ENCODE measurements around the gene OR2T11. TPM values are rescaled to one million over a fixed set of nuclear protein-coding genes. Genes with fewer than 3 reads are reported as not detected.

The OR2T11 gene
- total RNA-seq, 1 donor, result not detected

- TF ChIP-seq, protein P1, sequence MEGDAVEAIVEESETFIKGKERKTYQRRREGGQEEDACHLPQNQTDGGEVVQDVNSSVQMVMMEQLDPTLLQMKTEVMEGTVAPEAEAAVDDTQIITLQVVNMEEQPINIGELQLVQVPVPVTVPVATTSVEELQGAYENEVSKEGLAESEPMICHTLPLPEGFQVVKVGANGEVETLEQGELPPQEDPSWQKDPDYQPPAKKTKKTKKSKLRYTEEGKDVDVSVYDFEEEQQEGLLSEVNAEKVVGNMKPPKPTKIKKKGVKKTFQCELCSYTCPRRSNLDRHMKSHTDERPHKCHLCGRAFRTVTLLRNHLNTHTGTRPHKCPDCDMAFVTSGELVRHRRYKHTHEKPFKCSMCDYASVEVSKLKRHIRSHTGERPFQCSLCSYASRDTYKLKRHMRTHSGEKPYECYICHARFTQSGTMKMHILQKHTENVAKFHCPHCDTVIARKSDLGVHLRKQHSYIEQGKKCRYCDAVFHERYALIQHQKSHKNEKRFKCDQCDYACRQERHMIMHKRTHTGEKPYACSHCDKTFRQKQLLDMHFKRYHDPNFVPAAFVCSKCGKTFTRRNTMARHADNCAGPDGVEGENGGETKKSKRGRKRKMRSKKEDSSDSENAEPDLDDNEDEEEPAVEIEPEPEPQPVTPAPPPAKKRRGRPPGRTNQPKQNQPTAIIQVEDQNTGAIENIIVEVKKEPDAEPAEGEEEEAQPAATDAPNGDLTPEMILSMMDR (IDR thresholded peaks at IDR 0.05; ENCODE audit: insufficient read depth, low read length), result no peak
- DNase-seq (ENCODE audit: low read depth), result no peak
These were observed 3.4 kb downstream of the OR2T11 start for GRCh38 chr1:248631354-248632008.

GRCh38 chr1:248630551-248630950, 4.3 kb downstream of the OR2T11 start:
- no peak overlapping the region for H3K4me3 ChIP-seq (ENCODE audit: low read depth, low read length)
- DNase-seq (ENCODE audit: low read depth), result no peak
- TF ChIP-seq, protein P1 (IDR thresholded peaks at IDR 0.05; ENCODE audit: insufficient read depth, low read length), result no peak

More at GRCh38 chr1:248631354-248632008, 3.4 kb downstream of the OR2T11 start:
- H3K4me3 ChIP-seq (ENCODE audit: low read depth, low read length), result no peak overlapping the region

DNA sequence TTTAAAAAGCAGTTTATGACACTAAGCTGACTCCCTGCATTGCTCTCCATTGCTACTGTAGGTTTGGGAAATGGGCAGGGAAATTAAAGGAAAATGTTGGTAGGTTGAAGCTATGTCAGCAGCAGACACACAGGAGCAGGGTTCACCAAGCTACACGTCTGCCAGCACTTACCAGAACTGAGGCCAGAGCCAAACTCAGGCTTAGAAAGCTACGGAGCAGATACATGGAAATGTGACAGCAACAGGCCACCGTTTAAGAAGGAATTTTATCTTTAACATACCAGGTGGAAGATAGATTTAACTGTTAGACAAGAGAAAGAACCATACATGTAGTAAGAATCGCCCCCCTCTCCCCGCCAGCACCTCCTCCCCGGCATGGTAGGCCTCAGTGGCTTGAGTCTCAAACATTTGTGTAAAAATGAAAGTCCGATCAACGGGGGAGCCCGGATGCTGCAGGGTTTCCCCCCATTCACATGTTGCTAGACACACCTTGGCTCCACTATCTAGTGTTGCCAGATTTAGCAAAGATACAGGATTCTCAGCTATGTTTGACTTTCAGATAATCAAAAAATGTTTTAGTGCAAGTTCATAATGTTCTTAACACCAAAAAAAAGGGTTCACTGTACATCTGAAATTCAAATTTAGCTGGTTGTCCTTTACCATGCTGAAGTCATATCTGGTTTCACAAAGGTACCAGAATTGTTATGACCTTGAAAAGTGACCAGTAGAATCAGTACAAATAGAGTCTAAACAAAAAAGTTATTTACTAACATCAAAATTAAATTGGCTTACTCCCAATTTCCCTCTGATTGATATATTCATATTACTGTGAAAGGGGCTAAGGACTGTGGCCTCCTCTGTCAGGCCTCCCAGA, 6.7 kb downstream of the OR2T11 start:
- no peak for DNase-seq (ENCODE audit: low read depth)
- no peak overlapping the region for H3K4me3 ChIP-seq (ENCODE audit: low read depth, low read length)
- TF ChIP-seq, protein P1 (IDR thresholded peaks at IDR 0.05; ENCODE audit: insufficient read depth, low read length), result no peak

- TF ChIP-seq, protein P1 (IDR thresholded peaks at IDR 0.05; ENCODE audit: insufficient read depth, low read length), result no peak
- no peak for DNase-seq (ENCODE audit: low read depth)
- H3K4me3 ChIP-seq (ENCODE audit: low read depth, low read length), result no peak overlapping the region
These were observed 8.9 kb downstream of the OR2T11 start for GRCh38 chr1:248625971-248626370.

DNA sequence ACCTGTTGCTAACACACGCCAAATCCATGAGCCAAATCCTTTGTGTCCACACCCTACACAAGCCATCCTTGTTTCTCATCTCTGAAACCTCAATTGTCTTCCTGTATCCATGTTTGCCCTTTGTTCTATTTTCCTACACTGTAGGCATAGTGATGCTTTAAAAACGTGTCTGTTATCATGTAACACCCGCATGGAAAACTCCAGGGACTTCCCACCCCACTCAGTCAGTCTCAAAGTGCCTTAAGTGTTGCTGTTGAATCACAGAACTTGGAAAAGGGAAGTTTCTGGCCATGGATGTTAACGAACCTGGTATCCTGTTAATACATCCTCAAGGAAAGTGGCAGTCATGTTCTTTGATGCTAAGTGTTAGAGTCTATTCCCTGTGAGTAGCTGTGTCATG, 9.7 kb downstream of the OR2T11 start:
- DNase-seq (ENCODE audit: low read depth), result no peak
- TF ChIP-seq, protein P1 (IDR thresholded peaks at IDR 0.05; ENCODE audit: insufficient read depth, low read length), result no peak
- H3K4me3 ChIP-seq (ENCODE audit: low read depth, low read length), result no peak overlapping the region

DNA sequence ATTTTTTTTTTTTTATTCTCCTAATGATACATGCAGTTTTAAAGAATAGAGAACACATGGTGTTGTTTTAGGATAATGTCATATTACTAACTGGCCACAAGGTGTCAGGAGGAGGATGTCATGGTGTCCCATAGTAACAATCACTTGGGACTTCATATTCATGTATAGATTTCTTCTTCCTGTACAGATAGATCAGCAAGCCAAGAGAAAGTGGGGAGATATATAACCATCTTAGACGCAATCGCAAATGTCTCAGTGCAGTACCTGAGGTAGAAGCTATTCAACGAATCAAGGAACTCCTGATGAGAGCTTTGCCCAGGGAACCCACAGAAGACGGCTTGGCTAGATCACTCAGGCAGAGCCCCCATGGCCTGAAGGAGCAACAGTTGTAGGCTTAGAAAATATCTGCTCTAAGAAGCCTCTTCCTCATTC, 12.3 kb downstream of the OR2T11 start:
- H3K4me3 ChIP-seq (ENCODE audit: low read depth, low read length), result no peak overlapping the region
- TF ChIP-seq, protein P1 (IDR thresholded peaks at IDR 0.05; ENCODE audit: insufficient read depth, low read length), result peak; percentile 46
- peak; percentile 55 for DNase-seq (ENCODE audit: low read depth)
